Colonic mucosa (tissue), 4 donors: ENCODE data around the gene FANCI. TPM values are rescaled to one million over a fixed set of nuclear protein-coding genes. Genes with fewer than 3 reads are reported as not detected.

ENCODE experiments used
- DNase-seq: peaks from one replicate; pipeline ENCODE4 v3.0.0-alpha.2; 2020
- H3K27ac ChIP-seq: fragments of 200-600 bp; one replicate; pipeline ENCODE4 v1.8.0; 2021
- H3K27me3 ChIP-seq: fragments of 200-600 bp; one replicate; pipeline ENCODE4 v1.8.0; 2021
- H3K36me3 ChIP-seq: fragments of 200-600 bp; one replicate; pipeline ENCODE4 v1.8.0; 2021
- H3K4me1 ChIP-seq: fragments of 200-600 bp; one replicate; pipeline ENCODE4 v1.8.0; 2021; ENCODE audit warnings: mild to moderate bottlenecking
- H3K4me3 ChIP-seq: fragments of 200-600 bp; one replicate; pipeline ENCODE4 v1.8.0; 2021
- H3K9ac ChIP-seq, 2 donors: one replicate each; pipeline ENCODE4 v1.7.0; 2013; ENCODE audit warnings: control low read depth in 2 of 2, low read depth in 2 of 2, low read length in 2 of 2
- H3K9me3 ChIP-seq: fragments of 200-600 bp; one replicate; pipeline ENCODE4 v1.8.0; 2021
- intact Hi-C: fragments of 100-400 bp; cut with DNase I; formaldehyde crosslinking; loops from one replicate; pipeline ENCODE4 v1.14.1; 2022
- total RNA-seq, 2 donors: library from RNA; stranded (reverse); fragmentation: NEBNext Ultra II Directional in 1 of 2; extraction: Animal tissue kit (Norgen Biotek cat#: 25700) in 1 of 2; gene quantifications; one replicate each; pipeline ENCODE4 v1.2.1, GENCODE V29; 2021
- TF ChIP-seq, protein P1 (sequence below): fragments of 200-600 bp; IDR thresholded peaks from one replicate; pipeline ENCODE4 v1.8.0; 2022; ENCODE audit warnings: antibody characterized with exemption, mild to moderate bottlenecking
- donor health status: healthy.
- donor health status: DM: no; HTN: no; CAD: no.
- donor health status: DM: no; HTN: no; CAD: no.

The FANCI gene
- total RNA-seq, 2 donors from 2014 or later: 19.9 to 76.9 TPM

DNA sequence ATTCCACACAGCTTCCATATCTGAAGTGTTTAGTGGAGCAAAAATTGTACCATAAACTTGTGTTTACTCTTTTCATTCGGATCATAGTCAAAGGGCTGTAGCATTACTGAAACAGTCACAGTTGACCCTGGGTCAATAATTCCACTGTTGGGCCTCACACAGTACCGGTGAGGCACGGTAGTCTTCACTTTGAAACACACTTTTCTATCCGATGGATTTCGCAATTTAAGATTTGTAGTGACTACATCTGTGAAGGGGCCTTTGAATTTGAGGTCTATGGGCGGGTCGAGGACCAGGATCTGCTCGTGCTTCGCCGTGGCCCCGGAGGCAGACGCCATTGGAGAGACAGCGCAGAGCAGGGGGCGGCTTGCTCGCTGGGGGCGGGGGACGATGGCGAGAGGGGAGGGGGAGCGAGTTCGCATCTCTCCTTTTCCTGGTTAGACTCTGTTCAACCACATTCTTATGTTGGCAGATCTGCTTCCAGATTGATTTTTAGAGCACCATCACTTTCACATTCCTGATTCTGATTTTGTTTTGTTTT is 42.2 kb upstream of the FANCI start:
- TF ChIP-seq, protein P1, sequence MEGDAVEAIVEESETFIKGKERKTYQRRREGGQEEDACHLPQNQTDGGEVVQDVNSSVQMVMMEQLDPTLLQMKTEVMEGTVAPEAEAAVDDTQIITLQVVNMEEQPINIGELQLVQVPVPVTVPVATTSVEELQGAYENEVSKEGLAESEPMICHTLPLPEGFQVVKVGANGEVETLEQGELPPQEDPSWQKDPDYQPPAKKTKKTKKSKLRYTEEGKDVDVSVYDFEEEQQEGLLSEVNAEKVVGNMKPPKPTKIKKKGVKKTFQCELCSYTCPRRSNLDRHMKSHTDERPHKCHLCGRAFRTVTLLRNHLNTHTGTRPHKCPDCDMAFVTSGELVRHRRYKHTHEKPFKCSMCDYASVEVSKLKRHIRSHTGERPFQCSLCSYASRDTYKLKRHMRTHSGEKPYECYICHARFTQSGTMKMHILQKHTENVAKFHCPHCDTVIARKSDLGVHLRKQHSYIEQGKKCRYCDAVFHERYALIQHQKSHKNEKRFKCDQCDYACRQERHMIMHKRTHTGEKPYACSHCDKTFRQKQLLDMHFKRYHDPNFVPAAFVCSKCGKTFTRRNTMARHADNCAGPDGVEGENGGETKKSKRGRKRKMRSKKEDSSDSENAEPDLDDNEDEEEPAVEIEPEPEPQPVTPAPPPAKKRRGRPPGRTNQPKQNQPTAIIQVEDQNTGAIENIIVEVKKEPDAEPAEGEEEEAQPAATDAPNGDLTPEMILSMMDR: no peak
- H3K4me3 ChIP-seq: no peak overlapping the region
- peaks cover 8% of the 10 kb centered on the region for H3K4me1 ChIP-seq
- no peaks in the 10 kb centered on the region for H3K36me3 ChIP-seq
- H3K9ac ChIP-seq: no peak overlapping the region
- DNase-seq: no peak
- intact Hi-C loops: no loop called here
- H3K27ac ChIP-seq: no peak overlapping the region
- no peaks in the 10 kb centered on the region for H3K9me3 ChIP-seq
- no peaks in the 10 kb centered on the region for H3K27me3 ChIP-seq

DNA sequence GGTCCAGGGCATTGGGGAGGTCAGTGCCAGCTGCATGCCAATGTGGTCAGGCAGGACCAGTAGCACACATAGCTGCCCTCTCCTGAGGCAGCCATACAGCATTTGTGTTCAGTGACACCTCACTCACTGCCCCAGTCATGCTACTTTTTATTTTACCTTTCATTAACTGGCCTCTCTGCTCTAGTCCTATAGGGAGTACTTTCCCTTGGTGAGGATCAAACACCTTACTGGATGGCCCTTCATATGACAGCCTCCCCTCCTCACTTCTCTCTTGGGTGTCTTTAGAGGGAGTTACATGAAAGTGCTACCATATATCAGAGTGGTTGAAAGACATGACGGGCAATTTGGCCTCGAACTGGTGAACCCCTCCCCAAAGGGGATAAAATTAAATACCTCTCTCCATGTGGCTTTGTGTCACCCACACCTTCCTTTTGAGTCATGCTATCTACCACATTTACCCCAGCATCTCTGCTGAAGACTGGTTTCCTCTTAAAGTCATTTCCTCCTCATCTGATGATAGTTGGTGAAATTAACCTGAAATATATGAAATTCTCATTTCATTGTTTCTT is 40.0 kb upstream of the FANCI start:
- H3K27ac ChIP-seq: no peak overlapping the region
- TF ChIP-seq, protein P1: no peak
- H3K27me3 ChIP-seq: no peaks in the 10 kb centered on the region
- H3K4me3 ChIP-seq: no peak overlapping the region
- no peaks in the 10 kb centered on the region for H3K9me3 ChIP-seq
- DNase-seq: no peak
- H3K9ac ChIP-seq: no peak overlapping the region
- no peaks in the 10 kb centered on the region for H3K4me1 ChIP-seq
- H3K36me3 ChIP-seq: no peaks in the 10 kb centered on the region
- intact Hi-C loops: no loop called here

DNA sequence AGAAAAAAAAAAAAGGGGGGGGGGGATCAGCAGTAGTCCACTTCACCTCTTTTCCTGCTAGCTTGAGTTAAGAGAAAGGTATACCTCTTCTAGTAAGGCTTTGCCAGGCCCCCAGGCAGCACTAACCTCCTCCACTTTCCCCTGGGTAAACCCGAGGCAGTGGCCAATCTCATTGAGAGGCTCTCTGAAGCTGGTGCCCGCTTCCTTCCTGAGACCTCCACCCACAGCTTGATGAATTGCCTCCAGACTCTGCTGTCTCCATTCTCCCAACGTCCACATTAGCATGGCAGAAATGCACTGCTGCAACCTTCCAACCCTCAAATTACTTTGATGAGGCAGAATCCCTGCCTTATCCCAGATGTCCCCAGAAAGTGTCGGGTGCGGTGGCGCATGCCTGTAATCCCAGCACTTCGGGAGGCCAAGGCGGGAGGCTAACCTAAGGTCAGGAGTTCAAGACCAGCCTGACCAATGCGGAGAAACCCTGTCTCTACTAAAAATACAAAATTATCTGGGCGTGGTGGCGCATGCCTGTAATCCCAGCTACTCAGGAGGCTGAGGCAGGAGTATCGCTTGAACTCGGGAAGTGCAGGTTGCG is 37.7 kb upstream of the FANCI start:
- no peak overlapping the region for H3K4me3 ChIP-seq
- H3K27me3 ChIP-seq: no peaks in the 10 kb centered on the region
- no peaks in the 10 kb centered on the region for H3K36me3 ChIP-seq
- TF ChIP-seq, protein P1: no peak
- H3K9me3 ChIP-seq: no peaks in the 10 kb centered on the region
- no peaks in the 10 kb centered on the region for H3K4me1 ChIP-seq
- intact Hi-C loops: loop anchor here (5.0 kb wide), 2 partner anchors 36 to 91 kb away; partner anchors contain the start of gene FANCI
- DNase-seq: no peak
- no peak overlapping the region for H3K27ac ChIP-seq
- H3K9ac ChIP-seq: no peak overlapping the region

DNA sequence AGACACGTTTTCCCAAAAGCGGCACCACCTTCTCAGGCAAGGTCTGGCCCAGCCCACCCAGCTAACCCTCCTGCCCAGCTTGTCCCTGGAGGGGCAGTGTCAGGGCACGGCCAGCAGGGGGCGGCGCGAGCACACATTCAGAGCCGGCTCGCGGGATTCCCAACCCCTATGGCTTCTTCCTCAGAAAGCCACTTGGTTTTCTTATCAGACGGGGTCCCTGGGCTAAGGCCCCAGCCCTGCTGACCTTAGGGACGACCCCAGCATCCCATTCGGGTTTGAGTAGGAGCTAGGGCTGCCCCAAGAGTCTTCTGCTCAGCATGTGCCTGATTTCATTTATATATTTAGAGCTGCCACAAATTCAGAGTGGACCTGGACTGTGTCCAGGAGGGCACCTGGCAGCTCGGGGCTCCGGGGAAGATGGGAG is 36.9 kb upstream of the FANCI start:
- peak; percentile 78 for DNase-seq
- Histone ChIP-seq H3K27me3 (no peaks in the 10 kb centered on the region), H3K36me3 (no peaks in the 10 kb centered on the region), H3K27ac (no peak overlapping the region), H3K4me3 (no peak overlapping the region), H3K9me3 (no peaks in the 10 kb centered on the region), H3K4me1 (no peaks in the 10 kb centered on the region), H3K9ac (no peak overlapping the region)
- intact Hi-C loops: loop anchor here (5.0 kb wide), 2 partner anchors 35 to 90 kb away; partner anchors contain the start of gene FANCI
- TF ChIP-seq, protein P1: peak; percentile 98

DNA sequence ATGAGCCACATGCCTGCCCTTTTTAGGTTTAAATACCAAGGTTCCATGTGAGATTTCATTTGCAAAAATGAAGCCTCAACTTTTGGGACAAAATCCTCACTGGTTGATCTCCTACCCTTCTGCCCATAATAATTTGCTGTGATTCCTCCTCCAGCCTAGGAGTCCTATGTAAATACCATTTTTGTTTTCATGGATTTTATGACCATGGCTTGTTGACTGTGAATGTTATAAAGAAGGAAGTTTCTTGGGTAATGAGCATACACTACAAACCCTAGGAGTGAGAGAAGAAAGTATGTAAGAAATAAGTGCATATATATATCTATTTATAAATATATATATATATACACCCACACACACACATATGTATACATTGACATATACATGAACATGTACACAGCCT is 35.5 kb upstream of the FANCI start:
- intact Hi-C loops: loop anchor here (5.0 kb wide), 2 partner anchors 34 to 89 kb away; partner anchors contain the start of gene FANCI
- H3K27ac ChIP-seq: no peak overlapping the region
- no peak for DNase-seq

More for the DNA sequence above, 35.5 kb upstream of the FANCI start:
- Histone ChIP-seq H3K9me3 (no peaks in the 10 kb centered on the region), H3K9ac (no peak overlapping the region), H3K27me3 (no peaks in the 10 kb centered on the region), H3K36me3 (no peaks in the 10 kb centered on the region), H3K4me3 (no peak overlapping the region), H3K4me1 (no peaks in the 10 kb centered on the region)
- TF ChIP-seq, protein P1: no peak
